Body of pancreas (tissue), 4 donors: ENCODE measurements around the gene BASP1. TPM values are rescaled to one million over a fixed set of nuclear protein-coding genes. Genes with fewer than 3 reads are reported as not detected.

Experiments used
- ATAC-seq: fragments of 150-250 bp; one replicate; pipeline ENCODE4 v1.9.1; 2016
- DNase-seq, 4 donors: peaks; one replicate each; pipeline ENCODE4 v3.0.0-alpha.2; 2019
- H3K27ac ChIP-seq, 4 donors: fragments of 200-600 bp; sonication (generic); 1 replicate in 3 of 4; 2 replicates in 1 of 4; pipeline versions ENCODE4 v1.5.1 to v1.6.1; 2016 to 2019; ENCODE audit warnings: mild to moderate bottlenecking in 1 of 4, mixed read lengths in 1 of 4, moderate library complexity in 1 of 4
- H3K27me3 ChIP-seq, 2 donors: fragments of 200-600 bp; sonication (generic); one replicate each; pipeline ENCODE4 v1.6.0; 2016; ENCODE audit warnings: mild to moderate bottlenecking in 1 of 2
- H3K36me3 ChIP-seq, 2 donors: fragments of 200-600 bp; sonication (generic); replicated peaks in 1 of 2; 2 replicates each; pipeline ENCODE4 v1.5.1; 2016; ENCODE audit warnings: low read depth in 2 of 2; ENCODE audit not compliant: insufficient read depth in 1 of 2
- H3K4me1 ChIP-seq: fragments of 200-600 bp; sonication (generic); one replicate; pipeline ENCODE4 v1.6.0; 2016
- H3K4me3 ChIP-seq, 2 donors: fragments of 200-600 bp; sonication (generic); 1 replicate in 1 of 2; 2 replicates in 1 of 2; pipeline ENCODE4 v1.5.1; 2016 to 2019
- H3K9me3 ChIP-seq, 3 donors: fragments of 200-600 bp; sonication (generic); 1 replicate in 2 of 3; 2 replicates in 1 of 3; pipeline ENCODE4 v1.5.1; 2016
- POLR2A ChIP-seq, 3 donors: fragments of 450-650 bp; IDR thresholded peaks; one replicate each; pipeline ENCODE4 v1.6.1; 2016; ENCODE audit warnings: antibody characterized with exemption in 3 of 3, mild to moderate bottlenecking in 2 of 3
- WGBS, 2 donors: methylation state at CpG; one replicate each; pipeline ENCODE4 v1.1.5; 2017; 5-methylcytosine and 5-hydroxymethylcytosine counted together
- intact Hi-C: fragments of 100-400 bp; cut with DNase I; formaldehyde crosslinking; loops from one replicate; pipeline ENCODE4 v1.15.1; 2023
- total RNA-seq, 2 donors: library from RNA; depleted of rRNA; stranded (reverse); fragments of >200 nt; gene quantifications; one replicate each; pipeline ENCODE4 v1.1.0, GENCODE V29; 2016
- TF ChIP-seq, protein P1 (sequence below), 7 experiments: fragments of 450-650 bp in 4 of 7; fragments of 200-600 bp in 3 of 7; sonication (generic) in 3 of 7; IDR thresholded peaks; one replicate each; pipeline ENCODE4 v1.5.1; 2016 to 2019; ENCODE audit warnings: antibody characterized with exemption in 7 of 7

Gene BASP1
- total RNA-seq, 2 donors from 2014 or later = 4.0 to 4.7 TPM

DNA sequence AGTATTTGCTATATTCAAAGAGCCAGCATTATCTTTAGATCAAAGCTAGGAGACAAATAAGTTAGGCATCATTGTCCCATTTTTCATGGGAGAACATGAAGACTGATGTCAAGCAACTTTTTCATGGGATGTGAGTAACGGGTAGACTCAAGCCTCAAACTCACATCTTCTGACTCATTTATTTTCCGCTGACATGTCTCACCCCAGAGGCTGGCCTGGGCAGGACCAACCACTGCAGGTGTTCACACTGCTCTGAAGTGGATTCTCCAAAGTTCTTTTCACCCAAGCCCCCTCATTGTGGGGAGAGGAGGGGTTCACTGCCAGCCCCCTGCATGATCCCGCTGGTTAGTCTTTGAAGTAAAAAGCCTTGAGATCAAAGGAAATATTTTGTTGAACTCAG, 34.9 kb upstream of the BASP1 start:
- Histone ChIP-seq H3K9me3 (no peaks in the 10 kb centered on the region), H3K4me1 (peaks cover 9% of the 10 kb centered on the region), H3K36me3 (no peaks in the 10 kb centered on the region), H3K4me3 (no peak overlapping the region), H3K27ac (no peak overlapping the region), H3K27me3 (no peaks in the 10 kb centered on the region)
- TF ChIP-seq POLR2A (IDR thresholded peaks at IDR 0.05) = no peak
- TF ChIP-seq, protein P1, sequence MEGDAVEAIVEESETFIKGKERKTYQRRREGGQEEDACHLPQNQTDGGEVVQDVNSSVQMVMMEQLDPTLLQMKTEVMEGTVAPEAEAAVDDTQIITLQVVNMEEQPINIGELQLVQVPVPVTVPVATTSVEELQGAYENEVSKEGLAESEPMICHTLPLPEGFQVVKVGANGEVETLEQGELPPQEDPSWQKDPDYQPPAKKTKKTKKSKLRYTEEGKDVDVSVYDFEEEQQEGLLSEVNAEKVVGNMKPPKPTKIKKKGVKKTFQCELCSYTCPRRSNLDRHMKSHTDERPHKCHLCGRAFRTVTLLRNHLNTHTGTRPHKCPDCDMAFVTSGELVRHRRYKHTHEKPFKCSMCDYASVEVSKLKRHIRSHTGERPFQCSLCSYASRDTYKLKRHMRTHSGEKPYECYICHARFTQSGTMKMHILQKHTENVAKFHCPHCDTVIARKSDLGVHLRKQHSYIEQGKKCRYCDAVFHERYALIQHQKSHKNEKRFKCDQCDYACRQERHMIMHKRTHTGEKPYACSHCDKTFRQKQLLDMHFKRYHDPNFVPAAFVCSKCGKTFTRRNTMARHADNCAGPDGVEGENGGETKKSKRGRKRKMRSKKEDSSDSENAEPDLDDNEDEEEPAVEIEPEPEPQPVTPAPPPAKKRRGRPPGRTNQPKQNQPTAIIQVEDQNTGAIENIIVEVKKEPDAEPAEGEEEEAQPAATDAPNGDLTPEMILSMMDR (IDR thresholded peaks at IDR 0.05) = no peak
- DNase-seq = no peak
- ATAC-seq = no peak
- intact Hi-C loops = no loop called here
- 84 to 86% methylated on average over 3 of the region's 3 CpGs for WGBS, 2 donors

DNA sequence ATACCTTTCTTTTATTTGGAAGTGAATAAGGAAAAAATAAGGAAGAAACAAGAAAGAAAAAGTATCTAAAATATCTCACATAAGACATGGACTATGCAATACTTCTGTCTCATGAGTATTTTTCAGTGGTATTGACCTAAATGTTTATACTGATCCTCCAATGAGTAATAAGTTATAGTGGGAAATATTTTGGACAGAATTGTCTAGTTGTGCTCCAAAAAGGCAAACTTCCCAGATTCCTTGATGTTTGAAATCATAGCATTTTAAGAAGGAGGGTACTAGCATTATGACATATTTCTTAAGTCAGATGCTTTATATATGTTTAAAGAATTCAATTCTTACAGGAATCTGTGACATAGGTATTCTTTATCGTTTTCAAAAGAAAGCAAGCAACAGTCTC, 34.5 kb upstream of the BASP1 start:
- no peaks in the 10 kb centered on the region for H3K36me3 ChIP-seq
- no peak overlapping the region for H3K4me3 ChIP-seq
- no peaks in the 10 kb centered on the region for H3K27me3 ChIP-seq
- 76 to 85% methylated on average over 1 of the region's 1 CpG for WGBS, 2 donors
- intact Hi-C loops = no loop called here
- TF ChIP-seq, protein P1 (IDR thresholded peaks at IDR 0.05) = no peak
- no peak for TF ChIP-seq POLR2A (IDR thresholded peaks at IDR 0.05)
- H3K27ac ChIP-seq = no peak overlapping the region
- peaks cover 6% of the 10 kb centered on the region for H3K4me1 ChIP-seq
- ATAC-seq (no peak), DNase-seq (no peak)
- H3K9me3 ChIP-seq = no peaks in the 10 kb centered on the region

DNA sequence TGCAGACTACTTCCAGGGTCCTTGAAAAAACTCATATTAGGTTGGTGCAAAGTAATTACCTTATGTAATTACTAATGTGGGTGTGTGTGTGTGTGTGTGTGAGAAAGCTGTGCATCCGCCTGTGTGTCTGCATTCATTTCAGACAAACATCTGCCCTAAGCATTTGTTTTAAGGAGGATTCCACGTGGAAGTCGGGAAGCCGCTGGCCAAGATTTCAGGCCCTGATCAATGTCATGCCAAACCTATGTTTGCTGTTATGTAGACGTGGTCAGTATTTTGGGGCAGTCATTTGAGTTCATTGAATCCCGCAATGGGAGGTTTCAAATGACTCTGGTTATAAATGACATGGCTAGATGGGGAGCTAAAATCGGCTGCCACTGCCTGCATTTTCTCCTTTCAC, 33.6 kb upstream of the BASP1 start:
- H3K9me3 ChIP-seq = no peaks in the 10 kb centered on the region
- no peaks in the 10 kb centered on the region for H3K4me1 ChIP-seq
- H3K27ac ChIP-seq = no peak overlapping the region
- ATAC-seq = no peak
- no peak for DNase-seq
- no peak for TF ChIP-seq POLR2A (IDR thresholded peaks at IDR 0.05)
- TF ChIP-seq, protein P1 (IDR thresholded peaks at IDR 0.05) = no peak
- WGBS, 2 donors = 80 to 88% methylated on average over 7 of the region's 7 CpGs
- no peak overlapping the region for H3K4me3 ChIP-seq
- intact Hi-C loops = no loop called here
- H3K36me3 ChIP-seq = no peaks in the 10 kb centered on the region
- H3K27me3 ChIP-seq = no peaks in the 10 kb centered on the region

DNA sequence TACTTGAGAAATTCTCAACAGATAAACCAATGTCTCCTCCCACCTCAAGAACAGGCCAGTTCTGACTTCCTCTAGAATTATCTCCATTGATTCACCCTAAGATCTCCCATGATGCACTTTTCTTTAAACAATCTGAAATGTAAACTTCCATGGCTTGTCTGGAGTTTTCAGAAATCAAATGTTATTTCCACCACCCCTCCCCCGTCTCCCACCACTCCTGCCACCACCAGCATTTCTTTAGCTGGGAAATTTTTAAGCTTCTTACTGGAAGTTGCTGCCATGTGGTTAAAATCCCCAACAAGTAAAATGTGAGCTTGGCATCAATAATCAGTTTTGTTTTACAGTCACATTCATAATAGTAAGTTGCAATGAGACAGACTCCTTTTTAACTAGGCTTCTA, 32.8 kb upstream of the BASP1 start:
- no peak overlapping the region for H3K4me3 ChIP-seq
- no peaks in the 10 kb centered on the region for H3K9me3 ChIP-seq
- ATAC-seq (no peak), DNase-seq (no peak)
- no peaks in the 10 kb centered on the region for H3K27me3 ChIP-seq
- no peak overlapping the region for H3K27ac ChIP-seq
- no peak for TF ChIP-seq POLR2A (IDR thresholded peaks at IDR 0.05)
- TF ChIP-seq, protein P1 (IDR thresholded peaks at IDR 0.05) = no peak
- 75 to 91% methylated on average over 1 of the region's 1 CpG for WGBS, 2 donors
- intact Hi-C loops = no loop called here
- peaks cover 6% of the 10 kb centered on the region for H3K4me1 ChIP-seq
- no peaks in the 10 kb centered on the region for H3K36me3 ChIP-seq

DNA sequence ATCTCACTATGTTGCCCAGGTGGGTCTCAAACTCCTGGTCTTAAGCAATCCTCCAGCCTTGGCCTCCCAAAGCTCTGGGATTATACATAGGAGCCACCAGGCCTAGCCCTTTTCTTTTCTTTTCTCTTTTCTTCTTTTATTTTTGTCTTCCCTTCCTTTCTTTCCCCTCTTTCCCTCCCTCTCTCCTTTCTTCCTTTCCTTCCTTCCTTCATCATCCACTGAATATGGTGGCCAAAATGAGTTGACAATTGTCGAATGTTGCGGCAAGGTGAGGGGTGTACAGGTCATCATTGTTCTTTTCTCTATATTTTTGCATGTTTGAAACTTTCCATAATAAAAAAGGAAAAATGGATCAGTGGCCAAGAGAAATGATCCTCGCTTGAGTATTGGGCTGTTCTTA, 32.1 kb upstream of the BASP1 start:
- WGBS, 2 donors = 87 to 92% methylated on average over 3 of the region's 3 CpGs
- H3K4me1 ChIP-seq = peaks cover 14% of the 10 kb centered on the region
- TF ChIP-seq, protein P1 (IDR thresholded peaks at IDR 0.05) = no peak
- TF ChIP-seq POLR2A (IDR thresholded peaks at IDR 0.05) = no peak
- intact Hi-C loops = loop anchor here (5.0 kb wide), 1 partner anchor 393 kb away; no protein-coding TSS in a partner anchor
- H3K36me3 ChIP-seq = no peaks in the 10 kb centered on the region
- H3K4me3 ChIP-seq = no peak overlapping the region
- no peak for ATAC-seq
- H3K9me3 ChIP-seq = no peaks in the 10 kb centered on the region
- no peak overlapping the region for H3K27ac ChIP-seq
- no peaks in the 10 kb centered on the region for H3K27me3 ChIP-seq
- no peak for DNase-seq
